Inferior parietal cortex (tissue), 1 donor: Measurements from ENCODE around the gene THSD7A.

Experiments used
- DNase-seq: peaks from one replicate; pipeline ENCODE4 v3.0.0-alpha.2; 2016; ENCODE audit errors: extremely low spot score

The THSD7A gene

DNA sequence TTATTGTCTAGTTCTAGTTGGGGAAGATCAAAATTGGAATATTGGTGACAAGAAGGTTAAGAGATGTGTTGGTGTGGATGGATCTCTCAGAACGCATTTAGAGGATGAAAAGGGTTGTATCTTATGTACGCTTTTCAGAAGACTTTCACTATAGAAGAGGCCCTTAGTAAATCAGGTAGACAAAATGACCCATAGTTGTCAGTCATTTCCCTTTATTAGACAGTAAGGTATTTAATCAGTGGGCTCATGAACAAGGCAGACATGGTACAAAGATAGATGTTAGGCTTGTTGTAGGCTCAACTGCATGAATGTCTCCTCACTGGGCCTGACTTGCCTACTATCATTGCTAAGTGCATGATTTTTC, 499.2 kb downstream of the THSD7A start:
- DNase-seq: no peak

DNA sequence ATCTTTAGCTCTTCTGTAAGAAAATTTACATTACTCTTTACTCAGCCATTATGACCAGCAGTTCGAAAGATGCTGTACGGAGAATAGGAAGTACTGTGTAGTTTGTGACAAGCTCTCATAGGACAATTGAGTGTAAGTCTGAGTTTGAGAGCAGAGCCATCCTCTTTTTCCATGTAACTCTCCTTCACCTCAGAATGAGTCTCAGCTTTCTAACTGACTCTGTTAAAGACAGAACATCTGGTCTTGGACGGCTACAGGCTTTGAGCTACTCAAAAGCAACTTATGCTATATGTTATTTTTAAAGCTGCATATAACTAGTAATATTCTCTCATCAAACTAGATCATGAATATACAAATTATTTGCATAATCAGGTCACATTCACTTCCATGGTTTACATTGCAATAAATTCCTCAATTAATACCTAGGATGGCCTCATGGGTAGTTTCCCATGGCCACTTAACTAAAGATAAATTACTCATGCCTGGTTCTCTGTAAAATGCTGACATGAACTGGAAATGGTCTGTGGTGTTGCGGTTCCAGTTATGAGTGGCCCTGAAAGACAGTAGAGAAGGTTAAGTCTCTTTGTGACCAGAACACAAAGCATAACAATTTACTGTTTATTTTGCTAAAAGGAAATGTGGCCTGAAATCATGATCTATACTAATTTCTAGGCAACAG, 499.7 kb downstream of the THSD7A start:
- no peak for DNase-seq

DNA sequence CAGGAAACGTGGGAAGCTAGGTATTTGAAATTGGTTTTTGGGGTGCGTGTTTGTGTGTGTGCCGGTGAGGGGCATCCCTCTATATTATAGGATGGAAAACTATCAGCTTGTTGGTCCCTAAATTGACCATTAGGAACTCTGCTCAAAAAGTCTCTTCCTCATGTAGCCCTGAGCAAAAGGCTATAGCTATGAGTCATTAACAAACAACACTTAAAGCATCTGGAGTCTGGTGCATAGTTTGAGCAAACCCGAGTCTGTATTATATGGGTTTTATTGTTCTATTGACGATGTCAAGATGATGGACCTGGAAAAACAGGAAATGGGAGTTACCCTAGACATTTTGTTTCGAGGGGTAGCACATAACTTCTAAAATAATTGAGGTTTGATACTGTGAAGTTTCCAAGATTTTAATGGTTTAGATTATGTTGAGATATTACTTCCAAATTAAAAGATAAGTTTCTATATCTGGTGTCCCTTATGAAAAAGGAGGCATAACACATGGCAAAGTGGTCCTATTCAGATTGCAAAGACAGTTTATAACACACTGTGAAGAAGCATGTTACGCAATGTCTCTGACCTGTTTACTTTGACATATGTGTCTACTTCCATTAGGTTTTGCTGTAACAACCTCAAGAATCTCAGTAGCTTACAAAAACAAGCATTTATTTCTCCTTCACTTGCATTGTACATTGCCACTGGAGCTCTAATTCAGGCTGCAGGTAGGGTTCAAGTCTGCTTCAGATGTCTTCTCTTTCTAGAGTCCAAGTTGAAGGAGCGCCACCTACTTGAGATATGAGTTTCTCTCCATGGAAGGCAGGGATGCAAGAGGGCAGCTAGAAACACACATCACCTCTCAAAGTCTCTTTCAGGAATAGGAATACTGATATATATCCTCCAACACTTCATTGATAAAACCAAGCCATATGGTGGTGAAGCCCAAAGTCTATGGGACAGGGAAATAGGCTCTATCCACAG, 500.6 kb downstream of the THSD7A start:
- no peak for DNase-seq

DNA sequence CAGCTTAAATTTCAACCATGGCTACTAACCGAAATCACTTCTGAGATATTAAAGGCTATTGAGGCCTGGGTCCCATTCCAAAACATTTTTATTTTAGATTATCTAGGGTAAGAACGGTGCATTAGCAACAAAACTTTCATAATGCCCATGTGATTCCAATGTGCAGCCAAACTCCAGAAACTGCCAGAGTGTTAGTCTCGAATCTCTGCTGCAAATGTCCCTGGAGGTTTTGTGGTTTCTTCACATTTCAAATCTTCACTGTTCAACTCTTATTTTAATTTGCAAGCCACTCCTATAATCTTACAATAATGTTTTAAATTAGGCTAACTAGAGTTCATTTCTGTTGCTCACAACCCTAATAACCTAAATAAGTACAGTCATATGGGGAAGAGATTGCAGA, 501.3 kb downstream of the THSD7A start:
- DNase-seq: no peak

DNA sequence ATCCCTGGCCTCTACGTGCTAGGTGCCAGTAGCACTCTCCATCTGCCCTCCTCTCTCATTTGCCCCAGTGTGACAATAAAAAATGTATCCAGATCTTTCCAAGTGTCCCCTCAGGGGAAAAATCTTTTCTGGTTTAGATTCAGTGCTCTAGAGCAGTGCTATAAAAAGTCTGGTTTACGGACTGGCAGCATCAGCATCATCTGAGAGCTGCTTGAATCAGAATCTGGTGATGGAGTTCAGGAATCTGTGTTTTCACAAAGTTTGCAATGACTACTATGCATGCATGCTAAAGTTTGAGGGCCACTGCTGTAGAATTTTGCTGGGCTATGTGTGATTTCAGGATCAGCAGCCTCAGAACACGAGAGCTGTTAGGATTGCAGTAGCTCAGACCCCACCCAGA, 501.8 kb downstream of the THSD7A start:
- no peak for DNase-seq

DNA sequence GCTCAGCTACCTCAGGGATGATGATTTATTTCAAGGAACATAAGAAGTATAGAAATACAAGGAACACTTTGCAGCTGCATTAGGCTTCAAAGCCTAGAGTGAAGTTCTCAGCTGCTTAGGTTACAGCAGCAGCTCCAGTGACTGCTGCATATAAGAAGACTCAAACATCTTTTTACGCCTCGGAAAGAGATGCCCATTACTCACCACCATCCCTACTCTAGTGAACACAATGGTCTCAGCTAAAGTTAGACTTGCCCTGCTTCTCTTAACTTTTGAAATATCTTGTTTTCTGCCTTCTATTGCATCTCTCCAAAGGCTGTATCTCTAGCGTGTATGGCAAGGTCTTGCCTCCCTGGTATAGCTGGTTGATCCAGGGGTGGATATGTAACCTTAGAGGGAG, 502.4 kb downstream of the THSD7A start:
- DNase-seq: no peak

DNA sequence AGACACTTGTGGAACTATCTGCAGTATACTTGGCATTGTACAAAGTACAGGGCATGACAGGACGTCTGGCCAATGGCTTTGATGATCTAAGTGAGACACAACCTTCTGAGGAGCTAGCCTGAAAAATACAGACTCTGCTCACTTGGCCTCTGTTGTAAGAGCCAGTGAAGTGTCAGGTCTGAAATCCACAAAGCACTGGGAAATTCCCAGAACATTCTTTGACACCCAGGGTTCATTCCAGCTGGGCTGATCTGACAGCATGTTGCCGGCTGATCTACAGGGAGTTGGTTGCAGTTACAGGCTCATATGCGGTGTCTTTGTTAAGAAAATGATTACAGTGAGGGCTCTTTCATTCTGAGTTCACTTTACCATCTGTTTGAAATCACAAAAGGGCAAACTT, 503.7 kb downstream of the THSD7A start:
- no peak for DNase-seq

DNA sequence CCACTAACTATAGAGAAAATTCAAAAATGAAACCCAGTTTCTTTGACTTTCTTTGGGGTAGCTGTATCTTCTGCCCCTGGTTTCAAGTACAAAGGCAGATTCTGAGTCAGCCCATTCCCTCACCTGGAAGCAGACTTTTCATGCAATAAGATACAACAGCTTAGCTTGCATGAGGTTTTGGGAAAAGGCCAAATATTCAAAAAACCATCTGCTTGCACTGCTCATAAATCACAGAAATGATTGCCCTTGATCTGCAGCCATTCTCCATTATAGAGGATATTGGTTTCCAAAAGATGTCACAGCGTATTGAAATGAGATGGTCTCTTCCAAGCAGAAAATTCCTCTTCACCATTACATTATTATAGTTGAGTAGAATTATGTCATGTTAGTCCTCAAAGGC, 504.4 kb downstream of the THSD7A start:
- DNase-seq: no peak
